Ascending aorta (tissue), 2 donors: Measurements from ENCODE around the gene CASKIN1. TPM values are rescaled to one million over a fixed set of nuclear protein-coding genes. Genes with fewer than 3 reads are reported as not detected.

Experiments used
- DNase-seq, 2 donors: peaks; one replicate each; pipeline ENCODE4 v3.0.0-alpha.2; 2019; ENCODE audit warnings: low spot score in 2 of 2
- H3K27ac ChIP-seq, 2 donors: fragments of 200-600 bp; sonication (generic); one replicate each; pipeline ENCODE4 v1.5.1; 2016 to 2017; ENCODE audit warnings: mild to moderate bottlenecking in 1 of 2
- H3K27me3 ChIP-seq: fragments of 200-600 bp; sonication (generic); one replicate; pipeline ENCODE4 v1.5.1; 2017
- H3K36me3 ChIP-seq, 2 donors: fragments of 200-600 bp; sonication (generic); one replicate each; pipeline ENCODE4 v1.5.1; 2016
- H3K4me1 ChIP-seq, 2 donors: fragments of 200-600 bp; sonication (generic); one replicate each; pipeline ENCODE4 v1.5.1; 2016 to 2017; ENCODE audit warnings: mild to moderate bottlenecking in 1 of 2
- H3K4me3 ChIP-seq, 2 donors: fragments of 200-600 bp; sonication (generic); one replicate each; pipeline ENCODE4 v1.5.1; 2016 to 2017; ENCODE audit warnings: mild to moderate bottlenecking in 1 of 2
- H3K9me3 ChIP-seq, 2 donors: fragments of 200-600 bp; sonication (generic); one replicate each; pipeline ENCODE4 v1.5.1; 2016
- intact Hi-C: fragments of 100-400 bp; cut with DNase I; formaldehyde crosslinking; loops from one replicate; pipeline ENCODE4 v1.15.1; 2023
- total RNA-seq: library from RNA; depleted of rRNA; stranded (reverse); fragments of >200 nt; gene quantifications from one replicate; pipeline ENCODE4 v1.1.0, GENCODE V29; 2016
- TF ChIP-seq, protein P1 (sequence below), 3 experiments: fragments of 200-600 bp in 2 of 3; fragments of 450-650 bp in 1 of 3; sonication (generic) in 2 of 3; IDR thresholded peaks; one replicate each; pipeline ENCODE4 v1.5.1; 2016 to 2019; ENCODE audit warnings: antibody characterized with exemption in 3 of 3, mild to moderate bottlenecking in 1 of 3, moderate library complexity in 1 of 3

Gene CASKIN1
- total RNA-seq, 1 donor from 2014 or later, result not detected

DNA sequence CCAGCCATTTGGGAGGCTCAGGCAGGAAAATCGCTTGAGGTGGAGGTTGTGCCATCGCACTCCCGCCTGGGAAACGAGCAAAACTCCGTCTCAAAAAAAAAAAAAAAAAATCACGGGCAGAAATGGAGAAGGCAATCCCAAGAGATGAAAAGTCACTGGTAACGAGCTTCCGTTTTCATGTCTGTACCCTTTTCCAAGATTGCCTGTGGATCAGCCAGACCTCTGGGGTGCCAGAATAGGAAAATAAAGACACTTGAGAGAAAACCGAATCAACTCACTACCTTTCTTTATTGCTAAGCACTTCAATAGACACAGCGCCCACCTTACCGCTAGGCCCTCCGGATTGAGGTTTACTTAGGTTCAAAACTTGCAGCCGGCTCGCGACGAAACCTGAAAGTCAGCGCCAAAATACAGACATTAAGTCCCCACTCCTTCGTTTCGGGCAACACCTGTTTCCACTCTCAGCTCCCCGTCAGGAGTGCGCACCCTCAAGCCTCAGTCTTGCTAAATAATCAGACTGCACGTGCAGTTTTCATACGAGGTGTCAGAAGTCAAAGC is 41.8 kb downstream of the CASKIN1 start:
- Histone ChIP-seq H3K9me3 (no peaks in the 10 kb centered on the region), H3K36me3 (peaks cover 0 to 6% of the 10 kb centered on the region in 2 donors), H3K4me3 (peak overlapping the region; percentile 78 to 80), H3K27ac (peak overlapping the region; percentile 50 to 68), H3K4me1 (peaks cover 25 to 54% of the 10 kb centered on the region in 2 donors), H3K27me3 (no peaks in the 10 kb centered on the region)
- no peak for DNase-seq
- TF ChIP-seq, protein P1, sequence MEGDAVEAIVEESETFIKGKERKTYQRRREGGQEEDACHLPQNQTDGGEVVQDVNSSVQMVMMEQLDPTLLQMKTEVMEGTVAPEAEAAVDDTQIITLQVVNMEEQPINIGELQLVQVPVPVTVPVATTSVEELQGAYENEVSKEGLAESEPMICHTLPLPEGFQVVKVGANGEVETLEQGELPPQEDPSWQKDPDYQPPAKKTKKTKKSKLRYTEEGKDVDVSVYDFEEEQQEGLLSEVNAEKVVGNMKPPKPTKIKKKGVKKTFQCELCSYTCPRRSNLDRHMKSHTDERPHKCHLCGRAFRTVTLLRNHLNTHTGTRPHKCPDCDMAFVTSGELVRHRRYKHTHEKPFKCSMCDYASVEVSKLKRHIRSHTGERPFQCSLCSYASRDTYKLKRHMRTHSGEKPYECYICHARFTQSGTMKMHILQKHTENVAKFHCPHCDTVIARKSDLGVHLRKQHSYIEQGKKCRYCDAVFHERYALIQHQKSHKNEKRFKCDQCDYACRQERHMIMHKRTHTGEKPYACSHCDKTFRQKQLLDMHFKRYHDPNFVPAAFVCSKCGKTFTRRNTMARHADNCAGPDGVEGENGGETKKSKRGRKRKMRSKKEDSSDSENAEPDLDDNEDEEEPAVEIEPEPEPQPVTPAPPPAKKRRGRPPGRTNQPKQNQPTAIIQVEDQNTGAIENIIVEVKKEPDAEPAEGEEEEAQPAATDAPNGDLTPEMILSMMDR (IDR thresholded peaks at IDR 0.05), result no peak
- intact Hi-C loops, result loop anchor here (1.0 to 10.0 kb wide), 6 partner anchors 33 to 372 kb away; partner anchors contain the start of genes ECI1, MLST8, NDUFB10 and NUBP2

DNA sequence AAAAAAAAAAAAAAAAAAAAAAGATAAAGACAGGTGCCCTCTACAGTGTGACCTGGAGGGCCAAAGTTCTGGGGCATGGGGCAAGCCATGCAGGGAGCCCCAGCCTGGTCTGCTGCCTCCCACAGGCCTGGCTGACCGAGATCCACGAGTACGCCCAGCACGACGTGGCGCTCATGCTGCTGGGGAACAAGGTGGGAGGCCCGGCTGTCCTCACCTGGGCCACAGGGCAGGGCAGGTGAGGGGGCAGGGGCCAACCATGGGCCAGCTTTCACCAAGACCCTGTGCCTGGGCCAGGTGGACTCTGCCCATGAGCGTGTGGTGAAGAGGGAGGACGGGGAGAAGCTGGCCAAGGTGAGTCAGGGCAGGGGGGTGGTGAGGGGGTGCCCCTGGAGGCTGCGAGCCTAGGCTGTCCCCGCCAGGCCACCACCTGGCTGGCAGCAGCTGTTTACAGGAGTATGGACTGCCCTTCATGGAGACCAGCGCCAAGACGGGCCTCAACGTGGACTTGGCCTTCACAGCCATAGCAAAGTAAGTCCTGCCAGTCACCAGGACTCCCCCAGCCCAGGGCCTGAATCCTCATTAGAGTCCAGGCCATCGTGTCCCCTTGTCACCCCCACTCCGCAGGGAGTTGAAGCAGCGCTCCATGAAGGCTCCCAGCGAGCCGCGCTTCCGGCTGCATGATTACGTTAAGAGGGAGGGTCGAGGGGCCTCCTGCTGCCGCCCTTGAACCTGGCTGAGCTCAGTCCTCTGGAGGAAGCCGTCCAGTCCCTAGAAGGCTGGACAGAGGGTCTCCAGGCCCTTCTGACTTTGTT is 43.5 kb downstream of the CASKIN1 start:
- TF ChIP-seq, protein P1 (IDR thresholded peaks at IDR 0.05), result no peak
- Histone ChIP-seq H3K4me1 (peaks cover 31 to 61% of the 10 kb centered on the region in 2 donors), H3K27me3 (no peaks in the 10 kb centered on the region), H3K4me3 (peak overlapping the region; percentile 78 to 80), H3K27ac (peak overlapping the region; percentile 35 to 47), H3K36me3 (peaks cover 0 to 6% of the 10 kb centered on the region in 2 donors), H3K9me3 (no peaks in the 10 kb centered on the region)
- intact Hi-C loops, result loop anchor here (10.0 kb wide), 1 partner anchor 288 kb away; no protein-coding TSS in a partner anchor
- DNase-seq, result no peak

DNA sequence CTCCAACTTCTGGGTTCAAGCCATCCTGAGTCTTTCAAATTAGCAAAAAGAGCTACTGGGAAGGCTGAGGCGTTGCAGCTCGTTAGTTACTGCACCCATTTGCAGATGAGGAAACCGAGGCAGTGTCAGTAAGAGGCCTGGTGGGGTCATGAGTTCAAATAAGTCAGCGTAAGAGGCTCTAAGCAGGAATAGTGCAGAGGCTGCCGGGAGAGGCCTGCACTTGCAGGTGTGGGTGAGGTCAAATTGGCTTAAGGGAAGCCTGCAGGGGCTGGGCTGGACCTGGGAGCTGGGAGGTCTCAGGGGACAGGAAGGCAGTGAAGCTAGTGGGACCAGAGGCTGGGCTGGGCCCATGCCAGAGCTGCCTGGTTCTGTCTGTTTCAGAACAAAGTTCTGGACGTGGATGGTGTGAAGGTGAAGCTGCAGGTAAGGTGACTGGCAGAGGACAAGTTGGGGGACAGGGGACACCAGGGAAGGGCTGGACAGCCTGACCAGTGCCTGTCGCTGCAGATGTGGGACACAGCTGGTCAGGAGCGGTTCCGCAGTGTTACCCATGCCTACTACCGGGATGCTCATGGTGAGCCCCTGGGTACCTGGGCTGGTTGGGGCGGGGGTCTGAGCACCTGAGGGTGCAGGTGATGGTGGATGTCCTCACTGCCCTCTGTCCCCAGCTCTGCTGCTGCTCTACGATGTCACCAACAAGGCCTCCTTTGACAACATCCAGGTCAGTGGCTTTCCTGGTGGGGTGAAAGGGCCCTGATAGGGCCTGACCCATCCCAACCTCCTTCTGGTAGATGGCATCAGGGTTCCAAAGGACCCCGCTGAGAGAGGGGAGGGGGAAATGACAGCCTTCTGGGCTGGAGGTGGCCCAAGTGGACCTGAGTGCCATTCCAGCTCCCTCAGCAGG is 45.0 kb downstream of the CASKIN1 start:
- Histone ChIP-seq H3K27ac (no peak overlapping the region), H3K27me3 (no peaks in the 10 kb centered on the region), H3K4me3 (no peak overlapping the region), H3K36me3 (peaks cover 0 to 6% of the 10 kb centered on the region in 2 donors), H3K9me3 (no peaks in the 10 kb centered on the region), H3K4me1 (peaks cover 24 to 54% of the 10 kb centered on the region in 2 donors)
- DNase-seq, result no peak
- TF ChIP-seq, protein P1 (IDR thresholded peaks at IDR 0.05), result no peak
- intact Hi-C loops, result loop anchor here (10.0 kb wide), 1 partner anchor 287 kb away; no protein-coding TSS in a partner anchor

DNA sequence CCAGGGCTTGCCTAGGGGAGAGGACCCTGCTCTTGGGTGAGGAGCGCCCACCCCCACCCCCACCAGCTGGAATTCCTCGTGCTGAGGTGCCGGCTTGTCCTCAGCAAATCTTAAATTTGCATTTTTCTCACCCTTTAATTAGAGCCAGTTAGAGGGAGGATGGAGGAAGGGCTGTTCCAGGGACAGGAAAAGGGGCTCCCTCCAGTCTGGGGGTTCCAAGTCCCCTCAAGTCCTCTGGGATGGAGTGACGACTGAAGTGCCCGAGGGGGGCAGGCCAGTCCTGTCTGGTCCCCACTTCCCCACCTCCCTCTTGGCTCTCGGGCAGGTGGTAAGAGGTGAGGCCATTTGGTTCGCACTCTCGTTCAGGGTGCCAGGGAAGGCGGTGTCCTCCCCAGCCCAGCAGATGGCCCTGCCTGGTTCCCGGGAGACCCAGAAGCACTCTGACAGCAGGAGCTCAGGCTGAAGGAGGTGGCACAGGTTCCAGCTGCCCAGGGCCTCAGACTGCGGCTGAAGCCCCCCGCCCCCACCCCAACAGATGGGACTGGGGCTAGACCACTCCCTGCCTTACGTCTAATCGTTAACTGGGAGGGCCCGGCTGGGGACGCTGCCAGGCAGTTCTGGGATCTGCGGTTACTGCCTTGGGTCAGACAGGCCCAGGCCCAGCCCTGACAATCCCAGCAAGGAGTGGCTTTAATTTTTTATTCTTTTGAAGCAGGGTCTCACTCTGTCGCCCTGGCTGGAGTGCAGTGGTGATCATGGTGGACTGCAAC is 45.8 kb downstream of the CASKIN1 start:
- Histone ChIP-seq H3K9me3 (no peaks in the 10 kb centered on the region), H3K27me3 (no peaks in the 10 kb centered on the region), H3K36me3 (peaks cover 0 to 6% of the 10 kb centered on the region in 2 donors), H3K27ac (no peak overlapping the region), H3K4me1 (peaks cover 23 to 51% of the 10 kb centered on the region in 2 donors), H3K4me3 (no peak overlapping the region)
- intact Hi-C loops, result loop anchor here (10.0 kb wide), 1 partner anchor 286 kb away; no protein-coding TSS in a partner anchor
- TF ChIP-seq, protein P1 (IDR thresholded peaks at IDR 0.05), result no peak
- no peak for DNase-seq
